Thyroid gland (tissue), 4 donors: ENCODE results near the gene SELENOI. TPM values are rescaled to one million over a fixed set of nuclear protein-coding genes. Genes with fewer than 3 reads are reported as not detected.
"Not testable (repeated sequence)": the region's sequence is repeated elsewhere in the genome, so short reads cannot be mapped to it uniquely, and the experiment has no call there.

ENCODE experiments used
- DNase-seq, 2 donors: peaks; one replicate each; pipeline ENCODE4 v3.0.0-alpha.2; 2019
- H3K27ac ChIP-seq, 3 donors: fragments of 200-600 bp; sonication (generic); 1 replicate in 2 of 3; 2 replicates in 1 of 3; pipeline ENCODE4 v1.5.1; 2016 to 2019; ENCODE audit warnings: mild to moderate bottlenecking in 1 of 3, moderate library complexity in 1 of 3
- H3K27me3 ChIP-seq: fragments of 200-600 bp; sonication (generic); one replicate; pipeline ENCODE4 v1.5.1; 2019
- H3K36me3 ChIP-seq, 2 donors: fragments of 200-600 bp; sonication (generic); one replicate each; pipeline ENCODE4 v1.5.1; 2016 to 2019
- H3K4me1 ChIP-seq, 2 donors: fragments of 200-600 bp; sonication (generic); one replicate each; pipeline ENCODE4 v1.5.1; 2017 to 2019
- H3K4me3 ChIP-seq, 3 donors: fragments of 200-600 bp; sonication (generic); replicated peaks in 1 of 3; 1 replicate in 2 of 3; 2 replicates in 1 of 3; pipeline ENCODE4 v1.5.1; 2016; ENCODE audit warnings: mild to moderate bottlenecking in 1 of 3
- H3K9me3 ChIP-seq: fragments of 200-600 bp; sonication (generic); one replicate; pipeline ENCODE4 v1.5.1; 2017
- CTCF ChIP-seq, 6 experiments: fragments of 200-600 bp in 3 of 6; fragments of 450-650 bp in 3 of 6; sonication (generic) in 3 of 6; IDR thresholded peaks; one replicate each; pipeline ENCODE4 v1.5.1; 2016 to 2019; ENCODE audit warnings: antibody characterized with exemption in 6 of 6, mild to moderate bottlenecking in 2 of 6, inconsistent platforms in 1 of 6, moderate library complexity in 1 of 6
- POLR2A ChIP-seq, 2 donors: fragments of 450-650 bp; IDR thresholded peaks; one replicate each; pipeline ENCODE4 v1.6.1; 2017; ENCODE audit warnings: antibody characterized with exemption in 2 of 2, mild to moderate bottlenecking in 2 of 2, moderate library complexity in 1 of 2
- WGBS, 2 donors: methylation state at CpG; one replicate each; pipeline ENCODE4 v1.1.5; 2017; 5-methylcytosine and 5-hydroxymethylcytosine counted together
- intact Hi-C: fragments of 100-400 bp; cut with DNase I; formaldehyde crosslinking; loops from one replicate; pipeline ENCODE4 v1.15.1; 2023
- total RNA-seq, 4 donors: library from RNA; depleted of rRNA; stranded (reverse); fragments of >200 nt; gene quantifications; one replicate each; pipeline ENCODE4 v1.2.3, GENCODE V29; 2016

The SELENOI gene
- total RNA-seq, 4 donors from 2014 or later: 16.7 to 31.2 (median 21.8) TPM

- intact Hi-C loops: no loop called here
- H3K4me3 ChIP-seq: no peak overlapping the region
- H3K4me1 ChIP-seq: peaks cover 10 to 12% of the 10 kb centered on the region in 2 donors
- 91 to 92% methylated on average over 3 of the region's 3 CpGs for WGBS, 2 donors
- H3K36me3 ChIP-seq: no peaks in the 10 kb centered on the region
- H3K27ac ChIP-seq: no peak overlapping the region
- TF ChIP-seq POLR2A (IDR thresholded peaks at IDR 0.05) (no peak), CTCF (IDR thresholded peaks at IDR 0.05) (no peak)
- no peaks in the 10 kb centered on the region for H3K9me3 ChIP-seq
- no peak for DNase-seq
- H3K27me3 ChIP-seq: no peaks in the 10 kb centered on the region
These were observed 3.7 kb downstream of the SELENOI start for GRCh38 chr2:26349690-26350089.

GRCh38 chr2:26351375-26352090 is 5.6 kb downstream of the SELENOI start:
- Histone ChIP-seq H3K9me3 (no peaks in the 10 kb centered on the region), H3K27ac (no peak overlapping the region), H3K4me1 (peaks cover 8 to 22% of the 10 kb centered on the region in 2 donors), H3K4me3 (no peak overlapping the region), H3K36me3 (no peaks in the 10 kb centered on the region), H3K27me3 (no peaks in the 10 kb centered on the region)
- 96 to 98% methylated on average over 10 of the region's 10 CpGs for WGBS, 2 donors
- TF ChIP-seq CTCF (IDR thresholded peaks at IDR 0.05) (no peak), POLR2A (IDR thresholded peaks at IDR 0.05) (no peak)
- no peak for DNase-seq
- intact Hi-C loops: no loop called here

- intact Hi-C loops: no loop called here
- Histone ChIP-seq H3K36me3 (no peaks in the 10 kb centered on the region), H3K4me1 (peaks cover 0 to 14% of the 10 kb centered on the region in 2 donors), H3K27me3 (no peaks in the 10 kb centered on the region), H3K27ac (no peak overlapping the region), H3K9me3 (no peaks in the 10 kb centered on the region), H3K4me3 (no peak overlapping the region)
- whole genome bisulfite sequencing, 2 donors: 89 to 95% methylated on average over 1 of the region's 1 CpG
- TF ChIP-seq CTCF (IDR thresholded peaks at IDR 0.05): no peak
- no peak for TF ChIP-seq POLR2A (IDR thresholded peaks at IDR 0.05)
- no peak for DNase-seq
These were observed 6.9 kb downstream of the SELENOI start for GRCh38 chr2:26352892-26353291.

GRCh38 chr2:26354469-26354868 is 8.5 kb downstream of the SELENOI start:
- H3K4me1 ChIP-seq: peaks cover 0 to 14% of the 10 kb centered on the region in 2 donors
- H3K9me3 ChIP-seq, intact Hi-C loops, DNase-seq, H3K4me3 ChIP-seq, H3K36me3 ChIP-seq, H3K27ac ChIP-seq, H3K27me3 ChIP-seq: not testable (repeated sequence)
- 98% methylated on average over 16 of the region's 16 CpGs for WGBS, 2 donors

GRCh38 chr2:26355038-26355995 is 9.4 kb downstream of the SELENOI start:
- TF ChIP-seq CTCF (IDR thresholded peaks at IDR 0.05) (no peak), POLR2A (IDR thresholded peaks at IDR 0.05) (no peak)
- intact Hi-C loops: no loop called here
- H3K9me3 ChIP-seq: no peaks in the 10 kb centered on the region
- no peaks in the 10 kb centered on the region for H3K27me3 ChIP-seq
- peak overlapping the region in 2 of 3 donors; percentile 40 to 54 for H3K27ac ChIP-seq
- no peak overlapping the region for H3K4me3 ChIP-seq
- H3K4me1 ChIP-seq: peaks cover 0 to 17% of the 10 kb centered on the region in 2 donors
- H3K36me3 ChIP-seq: no peaks in the 10 kb centered on the region
- WGBS, 2 donors: 41 to 45% methylated on average over 9 of the region's 9 CpGs
- DNase-seq: peak; percentile 71 to 73
